GM12878 (cell line): ENCODE data around the gene MAP4K4. TPM values are rescaled to one million over a fixed set of nuclear protein-coding genes. Genes with fewer than 3 reads are reported as not detected.

Experiments used
- ATAC-seq: fragments of 200-7000 bp; cut with Tn5 transposase; 3 replicates; pipeline ENCODE4 v1.9.1; 2020; ENCODE audit warnings: mild to moderate bottlenecking, moderate library complexity
- BruUV-seq: library from RNA; stranded (reverse); fragments of 400-500 nt; replicated peaks from 2 replicates; lab custom pipeline; 2021; lab: Mats Ljungman, UMichigan
- CTCF ChIA-PET: fragments of 300-600 bp; sonication (Branson Sonifier 250); formaldehyde crosslinking; extraction: SDS; loops from one replicate; lab custom pipeline; 2021; ENCODE audit warnings: inconsistent platforms; lab: Yijun Ruan, JAX
- POLR2A ChIA-PET: fragments of 350-600 bp; formaldehyde crosslinking; extraction: SDS; loops from one replicate; lab custom pipeline; 2021; ENCODE audit warnings: inconsistent platforms; lab: Charles Lee
- RAD21 ChIA-PET: fragments of 300-600 bp; sonication (Branson Sonifier 250); formaldehyde crosslinking; loops from one replicate; lab custom pipeline; 2023; ENCODE audit warnings: antibody characterized with exemption; ENCODE audit not compliant: unreplicated experiment; lab: Charles Lee
- SMC1A ChIA-PET: fragments of 300-600 bp; sonication (Branson Sonifier 250); formaldehyde crosslinking; loops from one replicate; lab custom pipeline; 2023; ENCODE audit not compliant: unreplicated experiment, uncharacterized antibody; lab: Charles Lee
- DNase-seq: peaks from one replicate; pipeline ENCODE4 v3.0.0-alpha.2; 2011; ENCODE audit warnings: low read depth, low spot score
- FAIRE-seq: peaks from 3 replicates; lab custom pipeline; 2011; peaks lifted over from hg19 to GRCh38; lab: Jason Lieb, UNC
- H2AFZ ChIP-seq: 2 replicates; pipeline ENCODE4 v1.6.0; 2011; ENCODE audit warnings: low read depth, low read length, control low read depth; ENCODE audit not compliant: control insufficient read depth
- H3K27ac ChIP-seq: 2 replicates; pipeline ENCODE4 v1.5.1; 2011; ENCODE audit warnings: control low read depth; ENCODE audit not compliant: control insufficient read depth, insufficient read depth
- H3K27me3 ChIP-seq, 2 experiments: replicated peaks in 1 of 2; 2 replicates each; pipeline versions ENCODE4 v1.6.0 to v1.6.1; 2011; ENCODE audit warnings: low read length in 1 of 2; ENCODE audit not compliant: control insufficient read depth in 2 of 2, insufficient read depth in 2 of 2
- H3K36me3 ChIP-seq, 2 experiments: 2 replicates each; pipeline ENCODE4 v1.5.1; 2011; ENCODE audit warnings: low read length in 1 of 2; ENCODE audit not compliant: control insufficient read depth in 2 of 2, insufficient read depth in 2 of 2
- H3K4me1 ChIP-seq: 2 replicates; pipeline ENCODE4 v1.6.1; 2011; ENCODE audit warnings: mild to moderate bottlenecking, low read length, moderate library complexity, mixed read lengths; ENCODE audit not compliant: control insufficient read depth, insufficient read depth
- H3K4me2 ChIP-seq: 2 replicates; pipeline ENCODE4 v1.6.0; 2011; ENCODE audit warnings: control low read depth; ENCODE audit not compliant: control insufficient read depth, insufficient read depth
- H3K4me3 ChIP-seq: fragments of 200-600 bp; sonication (generic); 2 replicates; pipeline ENCODE4 v1.5.1; 2016
- H3K79me2 ChIP-seq: 2 replicates; pipeline ENCODE4 v1.6.0; 2011; ENCODE audit warnings: low read length; ENCODE audit not compliant: control insufficient read depth, insufficient read depth
- H3K9ac ChIP-seq: 2 replicates; pipeline ENCODE4 v1.8.0; 2011; ENCODE audit warnings: low read length, control low read depth, mixed read lengths; ENCODE audit not compliant: control insufficient read depth, insufficient read depth
- H3K9me3 ChIP-seq: replicated peaks from 3 replicates; pipeline ENCODE4 v1.5.1; 2011; ENCODE audit warnings: mild to moderate bottlenecking, low read length; ENCODE audit not compliant: control insufficient read depth, insufficient read depth
- H4K20me1 ChIP-seq: 2 replicates; pipeline ENCODE4 v1.6.0; 2011; ENCODE audit not compliant: control insufficient read depth, insufficient read depth
- BACH1 ChIP-seq: fragments of 450-650 bp; IDR thresholded peaks from 2 replicates; pipeline ENCODE4 v1.6.1; 2017; ENCODE audit warnings: mild to moderate bottlenecking, borderline replicate concordance
- MTA2 ChIP-seq: fragments of 450-650 bp; IDR thresholded peaks from 2 replicates; pipeline ENCODE4 v1.6.1; 2016; ENCODE audit warnings: low read depth, mild to moderate bottlenecking, moderate library complexity
- WGBS: methylation state at CpG from one replicate; pipeline ENCODE4 v1.1.6; 2016; ENCODE audit warnings: low lambda C conversion rate; ENCODE audit not compliant: insufficient replicate concordance, insufficient coverage; ENCODE audit errors: missing lambda C conversion rate; 5-methylcytosine and 5-hydroxymethylcytosine counted together
- in situ Hi-C: fragments of 300-500 bp; cut with MboI; formaldehyde crosslinking; loops from 9 replicates; pipeline ENCODE4 v1.14.3; 2018; ENCODE audit warnings: mixed read lengths
- intact Hi-C: fragments of 100-400 bp; cut with micrococcal nuclease; formaldehyde crosslinking; loops from one replicate; pipeline ENCODE4 v1.14.2; 2022; ENCODE audit not compliant: unreplicated experiment
- polyA plus RNA-seq, 11 experiments: library from polyadenylated mRNA; depleted of rRNA in 4 of 11; unstranded in 6 of 11; stranded (reverse) in 5 of 11; fragments of >200 nt; fragmentation: Nextera tagmentation in 4 of 11; fragmentation: Illumina TruSeq in 1 of 11; extraction: Ambion mirVana in 4 of 11; extraction: Trizol in 1 of 11; gene quantifications; 1 replicate in 1 of 11; 2 replicates in 10 of 11; pipeline versions ENCODE4 v1.2.1 to v1.2.3, GENCODE V29; 2011 to 2016; ENCODE audit warnings: inconsistent platforms in 2 of 11, missing spikeins in 2 of 11, low read depth in 1 of 11
- total RNA-seq, 4 experiments: library from RNA; depleted of rRNA in 3 of 4; stranded (reverse); fragments of >200 nt in 3 of 4; fragmentation: Illumina TruSeq in 1 of 4; extraction: Trizol in 1 of 4; gene quantifications; 2 replicates each; pipeline versions ENCODE4 v1.2.1 to v1.2.3, GENCODE V29; 2013 to 2021
- TF ChIP-seq, protein P1 (sequence below): fragments of 450-650 bp; IDR thresholded peaks from 2 replicates; pipeline ENCODE4 v1.6.1; 2017; ENCODE audit warnings: mild to moderate bottlenecking, moderate library complexity

The MAP4K4 gene
- total and polyA plus RNA-seq, 10 of the 15 experiments (the other 5 are each of a cell fraction or from before 2014, with no cell fraction given) = 1.9 to 50.4 (median 9.7) TPM

DNA sequence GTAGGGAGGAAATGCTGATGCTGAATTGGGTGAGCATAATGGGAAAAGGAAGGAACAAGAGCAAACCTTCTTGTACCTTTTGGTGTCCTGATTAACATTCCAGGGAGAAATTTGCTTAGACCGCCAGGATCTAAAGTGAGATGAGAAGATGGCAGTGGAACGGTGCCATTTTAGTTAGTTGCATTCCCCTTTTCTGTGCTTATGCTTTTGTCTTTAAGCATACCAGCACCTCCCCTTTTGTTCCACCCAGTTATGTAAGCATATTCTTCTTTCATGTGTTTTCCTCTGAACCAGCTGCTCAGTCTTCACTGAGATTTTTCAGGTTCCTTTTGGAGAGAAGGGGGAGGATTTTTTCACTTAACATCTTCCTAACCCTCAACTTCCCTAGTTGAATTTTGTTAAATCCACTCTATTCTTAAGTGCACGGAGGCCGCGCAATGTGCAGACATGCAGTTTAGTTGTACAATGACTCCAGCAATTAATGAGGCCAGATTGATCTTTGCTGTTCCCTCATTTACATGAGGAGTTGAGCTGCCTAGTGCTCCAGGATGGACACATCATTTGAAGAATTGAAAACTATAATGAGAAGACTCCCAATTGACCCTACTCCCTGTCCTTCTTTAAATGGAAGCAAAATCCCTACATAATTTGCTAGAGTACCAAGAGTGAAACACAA is 73.9 kb downstream of the MAP4K4 start:
- Histone ChIP-seq H3K4me1 (no peaks in the 10 kb centered on the region), H3K36me3 (no peaks in the 10 kb centered on the region), H2AFZ (no peak overlapping the region), H3K4me2 (no peak overlapping the region), H3K27ac (no peak overlapping the region), H3K4me3 (no peak overlapping the region), H4K20me1 (no peaks in the 10 kb centered on the region), H3K9me3 (no peaks in the 10 kb centered on the region), H3K27me3 (no peaks in the 10 kb centered on the region), H3K79me2 (no peaks in the 10 kb centered on the region), H3K9ac (no peak overlapping the region)
- ChIA-PET CTCF (interaction anchor here (0.6 to 12.9 kb wide), 21 partner anchors 10 to 469 kb away, joined by 3 to 204 read pairs (median 5); no protein-coding TSS in a partner anchor), POLR2A (interaction anchor here (1.3 kb wide), 1 partner anchor 57 kb away, joined by 4 read pairs; no protein-coding TSS in a partner anchor), SMC1A (interaction anchor here (0.7 to 6.7 kb wide), 13 partner anchors 8 to 469 kb away, joined by 3 to 102 read pairs (median 4); no protein-coding TSS in a partner anchor), RAD21 (interaction anchor here (0.6 to 4.2 kb wide), 14 partner anchors 10 to 469 kb away, joined by 3 to 31 read pairs (median 10); no protein-coding TSS in a partner anchor)
- no peak for FAIRE-seq
- DNase-seq = no peak
- BruUV-seq = no TSS peak
- WGBS = 69% methylated on average over 5 of the region's 5 CpGs
- ATAC-seq = no peak
- TF ChIP-seq MTA2 = no peak
- TF ChIP-seq BACH1 = no peak
- TF ChIP-seq, protein P1, sequence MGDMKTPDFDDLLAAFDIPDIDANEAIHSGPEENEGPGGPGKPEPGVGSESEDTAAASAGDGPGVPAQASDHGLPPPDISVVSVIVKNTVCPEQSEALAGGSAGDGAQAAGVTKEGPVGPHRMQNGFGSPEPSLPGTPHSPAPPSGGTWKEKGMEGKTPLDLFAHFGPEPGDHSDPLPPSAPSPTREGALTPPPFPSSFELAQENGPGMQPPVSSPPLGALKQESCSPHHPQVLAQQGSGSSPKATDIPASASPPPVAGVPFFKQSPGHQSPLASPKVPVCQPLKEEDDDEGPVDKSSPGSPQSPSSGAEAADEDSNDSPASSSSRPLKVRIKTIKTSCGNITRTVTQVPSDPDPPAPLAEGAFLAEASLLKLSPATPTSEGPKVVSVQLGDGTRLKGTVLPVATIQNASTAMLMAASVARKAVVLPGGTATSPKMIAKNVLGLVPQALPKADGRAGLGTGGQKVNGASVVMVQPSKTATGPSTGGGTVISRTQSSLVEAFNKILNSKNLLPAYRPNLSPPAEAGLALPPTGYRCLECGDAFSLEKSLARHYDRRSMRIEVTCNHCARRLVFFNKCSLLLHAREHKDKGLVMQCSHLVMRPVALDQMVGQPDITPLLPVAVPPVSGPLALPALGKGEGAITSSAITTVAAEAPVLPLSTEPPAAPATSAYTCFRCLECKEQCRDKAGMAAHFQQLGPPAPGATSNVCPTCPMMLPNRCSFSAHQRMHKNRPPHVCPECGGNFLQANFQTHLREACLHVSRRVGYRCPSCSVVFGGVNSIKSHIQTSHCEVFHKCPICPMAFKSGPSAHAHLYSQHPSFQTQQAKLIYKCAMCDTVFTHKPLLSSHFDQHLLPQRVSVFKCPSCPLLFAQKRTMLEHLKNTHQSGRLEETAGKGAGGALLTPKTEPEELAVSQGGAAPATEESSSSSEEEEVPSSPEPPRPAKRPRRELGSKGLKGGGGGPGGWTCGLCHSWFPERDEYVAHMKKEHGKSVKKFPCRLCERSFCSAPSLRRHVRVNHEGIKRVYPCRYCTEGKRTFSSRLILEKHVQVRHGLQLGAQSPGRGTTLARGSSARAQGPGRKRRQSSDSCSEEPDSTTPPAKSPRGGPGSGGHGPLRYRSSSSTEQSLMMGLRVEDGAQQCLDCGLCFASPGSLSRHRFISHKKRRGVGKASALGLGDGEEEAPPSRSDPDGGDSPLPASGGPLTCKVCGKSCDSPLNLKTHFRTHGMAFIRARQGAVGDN = no peak
- in situ Hi-C loops (no loop called here), intact Hi-C loops (loop anchor here (2.0 kb wide), 1 partner anchor 59 kb away; no protein-coding TSS in a partner anchor)
